GM21576 (cell line): ENCODE results near the gene ACP5.
"Not testable (repeated sequence)": the region's sequence is repeated elsewhere in the genome, so short reads cannot be mapped to it uniquely, and the experiment has no call there.

ENCODE experiments used
- ATAC-seq: cut with Tn5 transposase; IDR thresholded peaks from one replicate; pipeline ENCODE4 v1.9.1; 2021; ENCODE audit warnings: mild to moderate bottlenecking, moderate library complexity; ENCODE audit not compliant: unreplicated experiment

The ACP5 gene

GRCh38 chr19:11580116-11580515 lies 2.7 kb upstream of the ACP5 start:
- no peak for ATAC-seq

- ATAC-seq = no peak
Measured at GRCh38 chr19:11578258-11579142, 1.1 kb upstream of the ACP5 start.

GRCh38 chr19:11576227-11576626 lies 1.2 kb downstream of the ACP5 start:
- ATAC-seq = no peak

DNA sequence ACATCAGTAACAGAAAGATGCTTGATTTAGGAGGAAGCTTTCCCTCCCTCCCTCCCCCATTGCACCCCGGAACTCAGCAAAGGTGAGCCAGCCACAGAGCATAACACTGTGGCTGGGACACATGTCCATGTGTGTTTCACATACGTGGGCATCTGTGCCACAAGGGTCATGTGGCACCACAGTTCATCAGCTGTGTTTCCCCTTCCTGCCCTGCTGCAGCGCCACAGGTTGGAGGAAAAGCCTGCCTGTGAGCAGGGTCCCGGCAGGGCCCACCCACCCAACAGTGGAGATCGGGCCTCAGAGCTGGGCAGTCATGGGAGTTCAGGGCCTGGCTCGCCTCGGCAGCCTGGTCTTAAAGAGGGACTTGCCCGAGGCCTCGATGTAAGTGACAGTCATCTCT lies 2.8 kb downstream of the ACP5 start:
- ATAC-seq = no peak

GRCh38 chr19:11573763-11574162 lies 3.7 kb downstream of the ACP5 start:
- ATAC-seq = not testable (repeated sequence)

GRCh38 chr19:11573354-11573753 lies 4.1 kb downstream of the ACP5 start:
- not testable (repeated sequence) for ATAC-seq

DNA sequence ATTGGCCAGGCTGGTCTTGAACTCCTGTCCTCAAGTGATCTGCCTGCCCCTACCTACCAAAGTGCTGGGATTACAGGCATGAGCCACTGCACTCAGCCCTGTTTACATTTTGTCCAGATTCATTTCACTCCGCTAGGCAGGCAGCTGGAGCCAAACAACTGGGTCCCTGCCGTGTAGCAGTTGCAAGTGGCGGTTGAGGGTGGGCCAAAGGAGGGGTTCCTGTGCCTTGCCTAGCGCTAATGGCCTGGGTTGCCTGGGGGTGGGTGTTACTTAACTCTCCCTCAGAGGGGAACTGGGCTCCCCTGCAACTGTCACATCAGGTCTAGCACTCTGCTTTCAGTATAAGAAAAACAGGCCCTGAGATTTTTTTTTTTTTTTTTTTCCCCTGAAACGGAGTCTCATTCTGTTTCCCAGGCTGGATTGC lies 7.4 kb downstream of the ACP5 start:
- ATAC-seq = no peak

DNA sequence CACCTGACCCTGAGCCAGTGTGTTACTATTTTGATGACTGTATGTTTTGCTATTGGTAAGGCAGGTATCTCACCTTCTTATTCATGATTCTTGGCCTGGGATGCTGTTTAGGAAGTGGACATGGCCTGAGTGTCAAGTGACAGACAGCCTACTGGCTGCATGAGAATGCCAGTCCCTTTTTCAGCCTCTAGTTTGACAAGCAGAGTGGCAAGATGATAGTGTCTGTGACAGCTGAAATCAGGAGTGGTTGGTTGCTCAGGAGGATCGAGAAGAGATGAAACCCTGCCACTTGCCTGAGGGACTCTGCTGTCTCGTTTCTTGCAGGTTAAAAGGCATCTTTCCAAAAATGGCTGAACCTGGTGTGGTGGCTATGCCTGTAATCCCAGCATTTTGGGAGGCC lies 11.3 kb downstream of the ACP5 start:
- ATAC-seq = no peak

GRCh38 chr19:11565649-11565980 lies 11.8 kb downstream of the ACP5 start:
- not testable (repeated sequence) for ATAC-seq

GRCh38 chr19:11564082-11564807 lies 13.2 kb downstream of the ACP5 start:
- ATAC-seq = not testable (repeated sequence)

- no peak for ATAC-seq
Measured at GRCh38 chr19:11563532-11563931, 13.9 kb downstream of the ACP5 start.

- ATAC-seq = no peak
Measured at GRCh38 chr19:11560404-11561051, 16.9 kb downstream of the ACP5 start.

GRCh38 chr19:11558881-11559828 lies 18.3 kb downstream of the ACP5 start, which contains the start of gene ELOF1:
ELOF1 (minus strand) TSS chr19:11559230; CDS start chr19:11554347, 4,883 bp downstream.
- peak; percentile 67 for ATAC-seq

- no peak for ATAC-seq
Measured at GRCh38 chr19:11556634-11557420, 20.6 kb downstream of the ACP5 start.

GRCh38 chr19:11555246-11555645 lies 22.2 kb downstream of the ACP5 start:
- ATAC-seq = no peak

GRCh38 chr19:11554160-11554559 lies 23.3 kb downstream of the ACP5 start:
- no peak for ATAC-seq

DNA sequence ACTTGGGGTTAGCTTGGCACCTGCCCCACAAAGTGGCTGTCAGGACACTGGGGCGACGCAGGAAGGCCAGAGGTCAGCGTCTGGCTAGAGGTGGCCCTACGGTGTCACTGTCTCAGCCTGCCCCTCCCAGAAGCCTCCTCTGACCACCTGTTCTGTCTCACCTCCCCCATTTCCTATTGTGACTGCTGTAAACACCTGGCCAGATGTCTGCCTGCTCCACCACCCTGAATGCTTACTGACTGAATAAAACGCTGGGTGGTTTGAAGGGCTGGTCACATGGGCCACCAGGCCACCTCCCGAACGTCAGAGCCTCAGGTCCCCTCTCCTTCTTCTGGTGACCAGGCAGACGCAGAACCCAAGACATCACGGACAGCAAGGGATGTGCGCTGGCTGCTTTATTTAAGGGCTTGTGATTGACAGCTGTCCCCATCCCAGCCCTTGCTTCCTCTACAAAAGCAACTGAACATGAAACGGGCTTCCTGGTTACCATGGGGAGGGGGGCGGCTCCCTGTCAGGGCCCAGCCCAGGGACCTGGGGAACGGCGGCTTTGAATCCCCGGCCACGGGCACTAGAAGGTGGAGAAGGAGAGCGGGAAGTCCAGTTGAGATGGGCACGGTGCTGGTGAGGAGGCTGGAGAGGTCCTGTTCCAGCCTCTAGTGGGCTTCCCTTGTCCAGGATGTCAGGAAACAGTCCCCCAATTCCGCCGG lies 24.6 kb downstream of the ACP5 start:
- no peak for ATAC-seq

GRCh38 chr19:11551603-11552235 lies 25.7 kb downstream of the ACP5 start:
- no peak for ATAC-seq

GRCh38 chr19:11550265-11550664 lies 27.2 kb downstream of the ACP5 start:
- ATAC-seq = no peak
